ENCODE results near the gene COL9A3. TPM values are rescaled to one million over a fixed set of nuclear protein-coding genes. Genes with fewer than 3 reads are reported as not detected.

The COL9A3 gene
- total RNA-seq, 3 donors from 2014 or later (not counting 1 experiment from before 2014, with no cell fraction given) = 1.9 TPM; not detected in 2

GRCh38 chr20:62793757-62794006 lies 23.2 kb upstream of the COL9A3 start:
- TF ChIP-seq CTCF (IDR thresholded peaks at IDR 0.05) = no peak
- H3K27me3 Mint-ChIP-seq (ENCODE audit: low read depth in 2 of 2) = no peaks in the 10 kb centered on the region
- no peaks in the 10 kb centered on the region for H3K27me3 ChIP-seq (ENCODE audit: control insufficient read depth, insufficient read depth, low read length)
- peaks cover 8% of the 10 kb centered on the region for H3K36me3 ChIP-seq (ENCODE audit: control insufficient read depth, insufficient read depth, low read length)
- H3K4me3 ChIP-seq (ENCODE audit: low read length) = peak overlapping the region; percentile 57
- intact Hi-C loops (cut with micrococcal nuclease) = loop anchor here (1.0 to 5.0 kb wide), 7 partner anchors 11 to 491 kb away; partner anchors contain the start of genes ADRM1 and OGFR
- H3K27ac Mint-ChIP-seq = peak overlapping the region; percentile 93 to 95
- peaks cover 39% of the 10 kb centered on the region for H3K4me1 ChIP-seq (ENCODE audit: control insufficient read depth, insufficient read depth, low read length)
- no peaks in the 10 kb centered on the region for H3K9me3 Mint-ChIP-seq
- ATAC-seq = no peak
- peaks cover 25 to 61% of the 10 kb centered on the region in 2 donors for H3K4me1 Mint-ChIP-seq
- WGBS (ENCODE audit: insufficient coverage) = 67% methylated on average over 7 of the region's 7 CpGs
- peak overlapping the region; percentile 100 for H3K27ac ChIP-seq (ENCODE audit: low read length)
- DNase-seq = no peak
- peak overlapping the region; percentile 92 for H3K4me3 Mint-ChIP-seq
- no peaks in the 10 kb centered on the region for H3K9me3 ChIP-seq (ENCODE audit: control insufficient read depth, insufficient read depth, low read length)
- no peaks in the 10 kb centered on the region for H3K36me3 Mint-ChIP-seq

GRCh38 chr20:62794007-62794724 lies 22.7 kb upstream of the COL9A3 start:
- peak overlapping the region; percentile 93 to 95 for H3K27ac Mint-ChIP-seq
- no peaks in the 10 kb centered on the region for H3K36me3 Mint-ChIP-seq
- Histone ChIP-seq H3K27ac (ENCODE audit: low read length) (peak overlapping the region; percentile 100), H3K27me3 (ENCODE audit: control insufficient read depth, insufficient read depth, low read length) (no peaks in the 10 kb centered on the region), H3K36me3 (ENCODE audit: control insufficient read depth, insufficient read depth, low read length) (peaks cover 13% of the 10 kb centered on the region), H3K9me3 (ENCODE audit: control insufficient read depth, insufficient read depth, low read length) (no peaks in the 10 kb centered on the region), H3K4me1 (ENCODE audit: control insufficient read depth, insufficient read depth, low read length) (peaks cover 39% of the 10 kb centered on the region), H3K4me3 (ENCODE audit: low read length) (peak overlapping the region; percentile 81)
- peak overlapping the region; percentile 92 for H3K4me3 Mint-ChIP-seq
- TF ChIP-seq CTCF (IDR thresholded peaks at IDR 0.05) = no peak
- peaks cover 27 to 65% of the 10 kb centered on the region in 2 donors for H3K4me1 Mint-ChIP-seq
- under 1% methylated on average over 69 of the region's 69 CpGs for WGBS (ENCODE audit: insufficient coverage)
- DNase-seq = peak; percentile 92 to 97
- no peaks in the 10 kb centered on the region for H3K27me3 Mint-ChIP-seq (ENCODE audit: low read depth in 2 of 2)
- intact Hi-C loops (cut with micrococcal nuclease) = loop anchor here (1.0 to 5.0 kb wide), 7 partner anchors 10 to 492 kb away; partner anchors contain the start of genes ADRM1 and OGFR
- ATAC-seq = peak; percentile 81 to 91 (median 85)
- H3K9me3 Mint-ChIP-seq = no peaks in the 10 kb centered on the region

- H3K9me3 ChIP-seq (ENCODE audit: control insufficient read depth, insufficient read depth, low read length) = no peaks in the 10 kb centered on the region
- Mint-ChIP-seq H3K27ac (peak overlapping the region; percentile 93 to 95), H3K4me3 (peak overlapping the region; percentile 92), H3K36me3 (no peaks in the 10 kb centered on the region), H3K9me3 (no peaks in the 10 kb centered on the region), H3K27me3 (ENCODE audit: low read depth in 2 of 2) (no peaks in the 10 kb centered on the region), H3K4me1 (peaks cover 27 to 67% of the 10 kb centered on the region in 2 donors)
- WGBS (ENCODE audit: insufficient coverage) = under 1% methylated on average over 68 of the region's 68 CpGs
- ATAC-seq (peak in 1 of 3 donors; percentile 4), DNase-seq (peak; percentile 52 to 81)
- H3K4me1 ChIP-seq (ENCODE audit: control insufficient read depth, insufficient read depth, low read length) = peaks cover 39% of the 10 kb centered on the region
- peak overlapping the region; percentile 81 for H3K4me3 ChIP-seq (ENCODE audit: low read length)
- intact Hi-C loops (cut with micrococcal nuclease) = loop anchor here (2.0 kb wide), 1 partner anchor 68 kb away; no protein-coding TSS in a partner anchor
- no peaks in the 10 kb centered on the region for H3K27me3 ChIP-seq (ENCODE audit: control insufficient read depth, insufficient read depth, low read length)
- H3K27ac ChIP-seq (ENCODE audit: low read length) = peak overlapping the region; percentile 85
- H3K36me3 ChIP-seq (ENCODE audit: control insufficient read depth, insufficient read depth, low read length) = peaks cover 21% of the 10 kb centered on the region
- TF ChIP-seq CTCF (IDR thresholded peaks at IDR 0.05) = no peak
Observed at GRCh38 chr20:62795023-62795761, 21.7 kb upstream of the COL9A3 start.

Measured in natural killer cell (primary cell).